B cell (primary cell): ENCODE measurements around the gene HSP90AB1. TPM values are rescaled to one million over a fixed set of nuclear protein-coding genes. Genes with fewer than 3 reads are reported as not detected.

Source experiments
- ATAC-seq: fragments of 200-7000 bp; cut with Tn5 transposase; one replicate; pipeline ENCODE4 v1.10.0; 2021; ENCODE audit warnings: low read depth, mild to moderate bottlenecking, moderate number of reproducible peaks, moderate library complexity
- CTCF ChIA-PET: fragments of 350-600 bp; sonication (Branson Sonifier 250); formaldehyde crosslinking; loops from one replicate; lab custom pipeline; 2021; ENCODE audit warnings: antibody characterized with exemption, inconsistent platforms; lab: Charles Lee
- POLR2A ChIA-PET: fragments of 350-600 bp; sonication (Branson Sonifier 250); formaldehyde crosslinking; loops from one replicate; lab custom pipeline; 2021; ENCODE audit warnings: antibody characterized with exemption; lab: Charles Lee
- DNase-seq: peaks from one replicate; pipeline ENCODE4 v3.0.0; 2013
- H2AFZ ChIP-seq: 2 replicates; pipeline ENCODE4 v1.6.1; 2012; ENCODE audit warnings: mild to moderate bottlenecking, low read depth, low read length; ENCODE audit not compliant: insufficient read depth, poor library complexity, severe bottlenecking
- H3K27ac ChIP-seq, 2 donors: 1 replicate in 1 of 2; 2 replicates in 1 of 2; pipeline ENCODE4 v1.5.1; 2012 to 2013; ENCODE audit warnings: low read length in 2 of 2, mild to moderate bottlenecking in 2 of 2, moderate library complexity in 1 of 2
- H3K27me3 ChIP-seq, 4 experiments: fragments of 200-600 bp in 1 of 4; sonication (generic) in 1 of 4; replicated peaks in 1 of 4; 1 replicate in 2 of 4; 2 replicates in 2 of 4; pipeline versions ENCODE4 v1.6.1 to v1.7.0; 2013 to 2016; ENCODE audit warnings: low read length in 3 of 4, mild to moderate bottlenecking in 2 of 4, mixed read lengths in 1 of 4, moderate library complexity in 1 of 4; ENCODE audit not compliant: insufficient read depth in 4 of 4, control insufficient read depth in 3 of 4; ENCODE audit errors: control extremely low read depth in 1 of 4
- H3K36me3 ChIP-seq, 2 experiments: replicated peaks in 1 of 2; 1 replicate in 1 of 2; 2 replicates in 1 of 2; pipeline versions ENCODE4 v1.6.1 to v1.7.1; 2013; ENCODE audit warnings: low read length in 1 of 2; ENCODE audit not compliant: insufficient read depth in 2 of 2, control insufficient read depth in 1 of 2; ENCODE audit errors: control extremely low read depth in 1 of 2, extremely low read depth in 1 of 2
- H3K4me1 ChIP-seq, 2 donors: fragments of 200-600 bp in 1 of 2; sonication (generic) in 1 of 2; 1 replicate in 1 of 2; 2 replicates in 1 of 2; pipeline versions ENCODE4 v1.5.1 to v1.6.1; 2013 to 2017; ENCODE audit warnings: low read length in 2 of 2; ENCODE audit not compliant: control insufficient read depth in 2 of 2, insufficient read depth in 2 of 2
- H3K4me2 ChIP-seq: replicated peaks from 2 replicates; pipeline ENCODE3; 2012; ENCODE audit warnings: mild to moderate bottlenecking, low read depth, low read length; ENCODE audit not compliant: poor library complexity, severe bottlenecking
- H3K4me3 ChIP-seq, 5 experiments: fragments of 200-600 bp in 1 of 5; sonication (generic) in 1 of 5; 1 replicate in 3 of 5; 2 replicates in 2 of 5; pipeline versions ENCODE4 v1.5.1 to v1.7.0; 2011 to 2016; ENCODE audit warnings: low read length in 4 of 5, mild to moderate bottlenecking in 4 of 5, low read depth in 2 of 5, control low read depth in 1 of 5, moderate library complexity in 1 of 5; ENCODE audit not compliant: insufficient read depth in 1 of 5; ENCODE audit errors: control extremely low read depth in 1 of 5, extremely low read depth in 1 of 5
- H3K79me2 ChIP-seq: fragments of 200-600 bp; sonication (generic); one replicate; pipeline ENCODE4 v1.6.0; 2016; ENCODE audit warnings: low read length; ENCODE audit not compliant: control insufficient read depth, insufficient read depth
- H3K9ac ChIP-seq: fragments of 200-600 bp; sonication (generic); 2 replicates; pipeline ENCODE4 v1.6.1; 2017; ENCODE audit warnings: mild to moderate bottlenecking, low read length, moderate library complexity
- H3K9me3 ChIP-seq, 3 donors: one replicate each; pipeline versions ENCODE4 v1.6.1 to v1.7.1; 2013; ENCODE audit warnings: low read length in 2 of 3; ENCODE audit not compliant: control insufficient read depth in 2 of 3, insufficient read depth in 1 of 3; ENCODE audit errors: control extremely low read depth in 1 of 3
- H4K20me1 ChIP-seq: 2 replicates; pipeline ENCODE4 v1.6.0; 2012; ENCODE audit warnings: mild to moderate bottlenecking, low read length; ENCODE audit not compliant: insufficient read depth, control insufficient read depth, poor library complexity, severe bottlenecking
- H3K27ac Mint-ChIP-seq: one replicate; pipeline ENCODE4 v1.8.0; 2021; ENCODE audit warnings: mixed read lengths
- H3K27me3 Mint-ChIP-seq: one replicate; pipeline ENCODE4 v1.8.0; 2021; ENCODE audit warnings: mixed read lengths
- H3K4me1 Mint-ChIP-seq: one replicate; pipeline ENCODE4 v1.8.0; 2021; ENCODE audit warnings: mixed read lengths
- H3K4me3 Mint-ChIP-seq: one replicate; pipeline ENCODE4 v1.8.0; 2021; ENCODE audit warnings: mixed read lengths
- H3K9me3 Mint-ChIP-seq: one replicate; pipeline ENCODE4 v1.8.0; 2022; ENCODE audit warnings: mixed read lengths; ENCODE audit not compliant: insufficient read depth
- EZH2 ChIP-seq: IDR thresholded peaks from 2 replicates; pipeline ENCODE4 v1.6.1; 2012; ENCODE audit warnings: borderline replicate concordance, low read depth, mild to moderate bottlenecking, moderate library complexity, low read length; ENCODE audit not compliant: insufficient read depth, poor library complexity, severe bottlenecking
- WGBS: methylation state at CpG from one replicate; pipeline ENCODE4 v1.1.5; 2013; ENCODE audit warnings: missing lambda C conversion rate; ENCODE audit not compliant: insufficient coverage; 5-methylcytosine and 5-hydroxymethylcytosine counted together
- intact Hi-C: fragments of 100-400 bp; cut with micrococcal nuclease; formaldehyde crosslinking; loops from one replicate; pipeline ENCODE4 v1.10.0; 2022
- polyA plus RNA-seq: library from polyadenylated mRNA; depleted of rRNA; stranded (reverse); fragments of >200 nt; gene quantifications from 2 replicates; pipeline ENCODE4 v1.2.3, GENCODE V29; 2012
- total RNA-seq, 2 donors: library from RNA; stranded (reverse); fragments of 120-200 nt in 1 of 2; gene quantifications; 1 replicate in 1 of 2; 2 replicates in 1 of 2; pipeline versions ENCODE4 v1.2.3 to v1.2.4, GENCODE V29; 2013 to 2022
- TF ChIP-seq, protein P1 (sequence below): fragments of 200-600 bp; IDR thresholded peaks from one replicate; pipeline ENCODE4 v1.8.0; 2022; ENCODE audit warnings: antibody characterized with exemption, mild to moderate bottlenecking

HSP90AB1 gene
- total and polyA plus RNA-seq, 2 donors (not counting 1 experiment from before 2014, with no cell fraction given): 395 to 645 TPM

DNA sequence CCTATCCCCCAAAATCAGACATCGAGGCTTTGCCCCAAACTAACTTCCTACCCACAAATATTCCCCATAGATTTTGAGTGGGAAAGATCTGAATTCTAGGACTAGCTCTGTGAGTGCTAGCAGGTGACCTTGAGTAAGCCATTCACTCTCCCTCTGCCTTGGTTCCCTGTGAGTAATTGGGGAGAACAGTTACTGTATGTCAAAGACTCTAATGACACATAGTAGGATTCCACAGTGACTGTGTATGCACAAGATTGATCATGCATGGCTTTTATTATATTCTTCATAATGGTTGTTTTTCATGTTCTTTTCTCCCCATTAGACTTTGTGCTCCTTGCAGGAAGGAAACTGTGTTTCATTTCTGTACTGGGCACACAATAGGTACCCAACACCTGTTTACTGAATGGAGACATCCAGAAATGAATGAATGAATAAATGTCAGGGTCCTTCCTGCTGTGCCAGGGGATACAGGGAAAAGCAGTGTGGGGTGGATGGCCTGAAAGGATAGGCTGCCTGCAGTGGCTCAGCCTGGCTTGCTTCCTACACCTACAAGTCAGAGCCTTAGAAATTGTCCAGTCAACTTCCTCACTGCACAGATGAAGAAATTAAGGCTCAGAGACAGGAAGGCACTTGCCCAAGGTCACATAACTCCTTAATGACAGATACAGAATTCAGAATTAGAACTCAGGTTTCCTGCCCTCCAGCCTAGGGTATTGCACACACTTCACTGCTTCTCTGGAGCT lies 22.4 kb downstream of the HSP90AB1 start:
- H3K27me3 Mint-ChIP-seq: peaks cover 36% of the 10 kb centered on the region
- ATAC-seq (no peak), DNase-seq (peak; percentile 35)
- TF ChIP-seq, protein P1, sequence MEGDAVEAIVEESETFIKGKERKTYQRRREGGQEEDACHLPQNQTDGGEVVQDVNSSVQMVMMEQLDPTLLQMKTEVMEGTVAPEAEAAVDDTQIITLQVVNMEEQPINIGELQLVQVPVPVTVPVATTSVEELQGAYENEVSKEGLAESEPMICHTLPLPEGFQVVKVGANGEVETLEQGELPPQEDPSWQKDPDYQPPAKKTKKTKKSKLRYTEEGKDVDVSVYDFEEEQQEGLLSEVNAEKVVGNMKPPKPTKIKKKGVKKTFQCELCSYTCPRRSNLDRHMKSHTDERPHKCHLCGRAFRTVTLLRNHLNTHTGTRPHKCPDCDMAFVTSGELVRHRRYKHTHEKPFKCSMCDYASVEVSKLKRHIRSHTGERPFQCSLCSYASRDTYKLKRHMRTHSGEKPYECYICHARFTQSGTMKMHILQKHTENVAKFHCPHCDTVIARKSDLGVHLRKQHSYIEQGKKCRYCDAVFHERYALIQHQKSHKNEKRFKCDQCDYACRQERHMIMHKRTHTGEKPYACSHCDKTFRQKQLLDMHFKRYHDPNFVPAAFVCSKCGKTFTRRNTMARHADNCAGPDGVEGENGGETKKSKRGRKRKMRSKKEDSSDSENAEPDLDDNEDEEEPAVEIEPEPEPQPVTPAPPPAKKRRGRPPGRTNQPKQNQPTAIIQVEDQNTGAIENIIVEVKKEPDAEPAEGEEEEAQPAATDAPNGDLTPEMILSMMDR: no peak
- TF ChIP-seq EZH2: no peak
- CTCF ChIA-PET: interaction anchor here (0.7 to 5.5 kb wide), 10 partner anchors 13 to 175 kb away, joined by 3 to 107 read pairs (median 8); partner anchors contain the start of gene HSP90AB1
- H3K27me3 ChIP-seq: peaks cover 0 to 46% (median 26%) of the 10 kb centered on the region in 4 experiments
- intact Hi-C loops: loop anchor here (2.0 to 5.0 kb wide), 2 partner anchors 118 to 1045 kb away; partner anchors contain the start of gene CDC5L
- H3K36me3 ChIP-seq: no peaks in the 10 kb centered on the region
- no peak overlapping the region for H3K9ac ChIP-seq
- peaks cover 3% of the 10 kb centered on the region for H4K20me1 ChIP-seq
- H3K4me2 ChIP-seq: peak overlapping the region; percentile 79
- no peak overlapping the region for H3K27ac ChIP-seq
- peak overlapping the region; percentile 24 for H3K27ac Mint-ChIP-seq
- peaks cover 23 to 28% of the 10 kb centered on the region in 2 donors for H3K4me1 ChIP-seq
- H3K9me3 ChIP-seq: no peaks in the 10 kb centered on the region
- peaks cover 6% of the 10 kb centered on the region for H3K79me2 ChIP-seq
- H3K4me1 Mint-ChIP-seq: peaks cover 35% of the 10 kb centered on the region
- H3K4me3 Mint-ChIP-seq: peak overlapping the region; percentile 74
- H3K9me3 Mint-ChIP-seq: no peaks in the 10 kb centered on the region
- POLR2A ChIA-PET: interaction anchor here (0.9 to 1.6 kb wide), 2 partner anchors 22 to 32 kb away, joined by 3 to 5 read pairs; partner anchors contain the start of gene HSP90AB1
- no peak overlapping the region for H2AFZ ChIP-seq
- WGBS: no CpG with 5 or more reads among the region's 1 CpG
- no peak overlapping the region for H3K4me3 ChIP-seq
